GM18508 (cell line): ENCODE measurements around the gene FAM114A1.

Experiments used
- ATAC-seq: cut with Tn5 transposase; IDR thresholded peaks from one replicate; pipeline ENCODE4 v1.9.1; 2021; ENCODE audit warnings: moderate number of reproducible peaks; ENCODE audit not compliant: insufficient read depth, unreplicated experiment

Gene FAM114A1

DNA sequence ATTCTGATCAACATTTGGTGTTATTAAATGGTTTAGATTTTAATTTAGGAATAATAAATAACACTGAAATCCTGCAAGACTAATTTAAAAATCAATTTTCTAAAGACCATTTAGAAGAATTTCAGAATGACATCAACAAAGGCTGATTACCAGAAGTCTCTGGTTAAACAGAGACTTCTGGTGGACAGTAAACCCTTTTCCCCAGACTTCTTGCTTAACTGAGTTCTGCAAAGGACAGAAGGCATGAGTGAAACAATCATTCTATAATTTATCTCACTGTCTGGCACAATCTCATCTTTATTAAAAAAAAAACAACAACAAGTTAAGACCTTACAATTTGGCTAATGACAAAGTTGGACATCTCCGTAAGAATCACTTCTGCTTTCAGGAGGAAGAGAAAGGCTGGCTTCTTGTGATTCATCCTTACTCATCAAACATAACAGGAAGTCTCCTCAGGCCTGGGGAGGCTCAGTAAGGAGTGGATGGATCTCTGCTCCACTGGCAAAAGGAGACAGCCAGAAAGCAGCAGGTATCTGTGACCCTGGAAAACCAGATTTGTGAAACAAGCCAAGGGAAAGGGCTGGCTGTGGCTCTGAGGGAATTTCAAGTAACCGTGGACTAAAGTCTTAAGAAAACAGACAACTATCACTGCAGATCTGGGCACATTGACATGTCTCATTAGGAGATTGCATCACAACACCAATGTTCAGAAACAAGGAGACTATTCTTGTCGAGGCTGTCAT, 10.1 kb upstream of the FAM114A1 start:
- peak; percentile 39 for ATAC-seq

DNA sequence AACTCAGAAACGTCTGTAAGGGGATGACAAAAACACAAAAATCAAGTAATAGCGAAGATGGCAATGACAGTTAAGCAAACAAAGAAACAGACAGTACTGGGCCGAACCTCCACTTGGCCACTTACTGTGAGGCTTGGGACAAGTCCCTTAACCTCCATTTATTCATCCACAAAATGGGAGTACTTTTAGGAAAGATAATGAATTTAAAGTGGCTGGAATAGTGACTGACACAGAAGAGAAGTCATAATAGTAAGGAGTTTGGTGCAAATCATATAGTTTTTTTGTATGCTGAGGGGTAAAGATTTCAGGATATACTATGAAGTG, 9.5 kb upstream of the FAM114A1 start:
- ATAC-seq: no peak

DNA sequence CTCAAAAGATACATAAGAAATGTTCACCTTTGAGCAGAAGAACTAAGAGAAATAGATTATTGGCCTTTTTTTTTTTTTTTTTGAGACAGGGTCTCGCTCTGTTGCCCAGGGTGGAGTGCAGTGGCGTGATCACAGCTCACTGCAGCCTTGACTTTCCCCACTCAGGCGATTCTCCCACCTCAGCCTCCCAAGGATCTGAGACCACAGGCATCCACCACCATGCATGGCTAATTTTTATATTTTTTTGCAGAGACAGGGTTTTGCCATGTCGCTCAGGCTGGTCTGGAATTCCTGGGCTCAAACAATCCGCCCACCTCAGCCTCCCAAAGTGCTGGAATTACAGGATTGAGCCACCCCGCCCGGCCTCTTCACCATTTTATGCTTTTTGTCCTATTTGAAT, 8.1 kb upstream of the FAM114A1 start:
- ATAC-seq: no peak

DNA sequence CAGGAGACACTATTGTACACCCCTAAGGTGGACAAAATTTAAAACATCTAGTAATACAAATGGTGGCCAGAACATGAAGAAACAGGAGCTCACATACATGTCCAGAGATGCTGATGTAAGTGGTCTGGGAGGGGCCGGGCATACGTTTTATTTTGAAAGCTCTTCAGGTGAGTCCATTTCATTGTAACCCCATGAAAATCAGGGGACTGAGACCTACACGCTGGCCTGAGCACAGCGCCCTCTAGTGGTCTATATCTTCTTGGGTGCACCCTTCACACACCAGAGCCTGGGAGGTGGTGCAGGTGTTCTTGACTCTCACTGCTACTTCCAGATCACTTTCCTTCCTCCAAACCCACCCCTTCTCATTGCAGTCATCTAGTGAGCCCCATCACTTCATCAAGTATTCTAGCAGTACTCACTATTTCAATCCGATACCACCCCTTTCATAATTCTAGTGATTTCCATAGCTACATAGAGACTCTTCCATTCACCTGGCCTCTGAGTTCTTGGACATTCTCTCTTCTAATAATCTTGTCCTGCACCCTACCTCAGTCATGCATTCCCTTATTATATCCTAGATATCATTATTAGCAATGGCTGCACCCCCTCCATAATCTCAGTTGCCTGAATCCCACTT, 6.7 kb upstream of the FAM114A1 start:
- no peak for ATAC-seq

DNA sequence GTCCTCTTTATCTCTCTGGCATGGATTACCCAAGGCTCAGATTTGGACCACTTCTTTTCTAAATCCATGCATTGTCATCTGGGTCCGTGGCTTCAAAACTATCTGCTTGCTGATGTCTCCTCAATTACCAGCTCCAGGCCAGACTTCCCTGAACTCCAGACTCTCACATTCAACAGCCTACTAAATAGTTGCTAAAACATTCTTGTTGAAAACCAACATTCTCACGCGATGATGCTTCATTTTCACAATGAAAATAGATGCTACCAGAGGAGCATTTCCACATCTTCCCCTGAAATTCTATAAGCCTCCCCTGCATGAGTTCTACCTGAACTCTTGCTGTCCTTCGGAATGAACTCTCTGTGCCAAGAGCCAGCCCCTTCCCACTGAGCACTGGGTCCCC, 5.8 kb upstream of the FAM114A1 start:
- ATAC-seq: no peak

DNA sequence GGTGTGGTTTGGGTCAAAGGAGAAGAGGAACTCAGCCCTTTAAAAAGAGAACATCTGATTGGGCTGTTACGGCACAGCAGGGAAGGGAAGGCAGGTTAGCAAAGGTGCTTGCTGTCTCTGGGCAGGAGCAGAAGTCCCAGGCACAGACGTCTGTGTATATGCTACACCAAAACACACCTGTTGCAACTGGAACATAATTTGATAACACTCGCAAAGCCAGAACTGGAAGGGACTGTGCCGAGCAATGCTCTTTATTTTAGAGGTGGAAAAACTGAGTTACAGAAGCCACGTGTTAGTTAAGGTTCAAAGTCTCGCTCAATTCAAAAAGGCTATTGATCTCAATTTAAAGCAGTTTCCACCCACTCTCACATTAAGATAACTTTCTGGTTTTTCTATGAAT, 2.2 kb upstream of the FAM114A1 start:
- no peak for ATAC-seq

DNA sequence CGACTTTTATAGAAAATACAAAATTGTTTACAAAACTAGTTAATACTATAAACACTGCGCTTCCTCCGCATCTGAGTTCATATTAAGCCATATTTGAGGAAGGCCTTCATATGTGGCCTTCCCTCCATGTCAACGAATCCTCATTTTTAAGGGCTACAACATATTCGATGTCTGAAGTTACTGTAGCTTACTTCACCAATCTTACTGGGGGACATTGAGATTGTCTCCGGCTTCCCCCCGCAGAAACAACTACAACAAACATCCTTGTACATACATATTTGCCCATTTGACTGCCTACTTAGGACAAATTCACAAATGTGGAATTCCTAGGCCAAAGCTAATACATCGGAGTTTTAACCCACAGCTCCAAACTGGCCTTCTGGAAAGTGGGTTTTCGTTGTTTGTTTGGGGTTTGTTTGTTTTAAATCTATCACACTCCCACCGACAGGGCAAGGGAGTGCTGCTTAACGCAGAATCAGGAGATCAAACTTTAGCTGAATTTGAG, 581 bp upstream of the FAM114A1 start:
- ATAC-seq: no peak

DNA sequence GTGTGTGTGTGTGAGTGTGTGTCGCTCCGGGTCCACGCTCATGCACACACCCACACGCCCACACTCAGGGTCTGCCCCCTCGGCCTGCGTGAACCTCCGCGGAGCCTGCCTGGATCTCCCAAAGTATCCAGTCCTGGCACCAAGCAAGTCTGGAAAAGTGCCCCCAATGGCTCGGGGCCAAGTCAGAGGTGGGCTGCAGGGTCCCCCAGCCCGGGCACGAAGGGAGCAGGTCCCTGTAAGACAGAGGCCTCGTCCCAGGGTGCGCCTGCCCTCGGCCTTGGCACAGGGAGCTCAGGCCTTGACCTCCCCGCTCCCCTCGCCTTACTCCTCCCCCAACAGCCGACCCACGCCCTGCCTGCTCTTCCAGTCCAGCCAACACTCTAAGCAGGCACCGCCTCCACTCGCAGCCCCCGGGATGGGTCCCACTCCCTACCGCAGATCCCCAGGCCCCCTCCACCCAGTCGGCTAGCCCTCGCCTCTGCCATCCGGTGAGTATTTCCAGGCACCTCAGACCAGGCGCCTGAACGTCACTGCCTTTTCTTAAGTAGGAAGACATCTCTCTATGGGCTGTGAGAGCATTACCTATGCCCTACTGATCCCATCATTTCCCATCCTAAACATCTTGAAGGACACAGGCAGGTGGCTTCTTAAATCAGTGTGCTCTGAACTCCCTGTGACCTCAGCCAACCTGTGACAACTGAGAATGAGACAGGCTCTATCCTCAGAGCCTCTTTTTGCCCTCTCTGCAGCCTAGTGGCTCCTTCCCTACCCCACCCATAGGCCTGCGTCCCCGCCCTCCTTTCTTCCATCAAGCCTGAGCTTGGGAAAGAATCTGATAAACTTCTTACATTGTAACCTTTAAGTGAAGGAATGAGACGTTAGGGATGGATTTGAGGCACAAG, 704 bp downstream of the FAM114A1 start:
- no peak for ATAC-seq

DNA sequence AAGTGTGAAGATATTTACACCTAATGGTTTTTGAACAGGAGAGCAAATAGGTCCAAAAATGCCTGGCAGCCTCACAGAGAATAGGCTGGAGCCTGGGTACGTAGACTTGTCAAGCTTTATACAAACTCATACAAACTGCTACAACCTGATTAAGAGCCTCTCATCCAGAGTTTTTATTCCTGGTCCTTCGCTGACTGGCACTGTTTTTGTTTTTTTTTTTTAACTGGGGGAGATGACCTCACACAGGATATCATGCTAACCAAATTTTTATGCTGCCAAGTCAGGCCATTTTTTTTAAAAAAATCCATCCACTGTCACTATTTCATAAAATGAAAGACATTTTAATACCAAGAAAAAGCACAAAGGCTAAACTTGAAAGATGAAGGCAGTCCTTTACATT, 1.9 kb downstream of the FAM114A1 start:
- ATAC-seq: no peak

DNA sequence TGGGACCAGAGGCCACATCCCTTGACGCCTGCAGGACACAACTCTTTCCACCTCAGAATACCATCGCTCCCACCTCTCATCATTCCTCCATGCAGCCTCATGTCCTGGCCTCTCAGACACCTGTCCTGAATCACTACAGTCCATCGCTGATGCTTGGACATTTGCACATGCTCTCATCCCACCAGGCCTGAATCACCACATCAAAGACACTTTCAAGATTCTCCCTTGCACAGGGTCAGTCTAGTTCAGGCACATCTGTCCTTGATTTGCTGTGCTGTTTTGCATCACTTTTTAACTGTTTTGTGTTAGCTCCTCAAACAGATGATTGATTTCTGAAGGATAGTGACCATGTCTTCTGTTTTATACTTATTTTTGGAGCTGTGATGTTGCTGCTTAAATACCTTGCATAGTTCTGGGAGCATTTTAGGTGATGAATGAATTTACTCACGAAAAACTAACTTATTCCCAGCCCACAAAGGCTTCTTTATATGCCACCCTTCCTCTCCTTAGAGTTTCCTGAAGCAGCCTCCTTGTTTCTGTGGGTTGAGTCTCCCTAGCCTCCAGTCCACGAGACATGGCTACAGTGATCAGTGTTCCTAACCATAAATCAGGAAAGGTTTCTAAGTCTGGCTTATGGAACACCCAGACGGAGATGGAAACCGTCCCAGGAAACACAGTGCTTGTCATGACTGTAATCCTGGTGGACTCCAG, 2.6 kb downstream of the FAM114A1 start:
- ATAC-seq: no peak

DNA sequence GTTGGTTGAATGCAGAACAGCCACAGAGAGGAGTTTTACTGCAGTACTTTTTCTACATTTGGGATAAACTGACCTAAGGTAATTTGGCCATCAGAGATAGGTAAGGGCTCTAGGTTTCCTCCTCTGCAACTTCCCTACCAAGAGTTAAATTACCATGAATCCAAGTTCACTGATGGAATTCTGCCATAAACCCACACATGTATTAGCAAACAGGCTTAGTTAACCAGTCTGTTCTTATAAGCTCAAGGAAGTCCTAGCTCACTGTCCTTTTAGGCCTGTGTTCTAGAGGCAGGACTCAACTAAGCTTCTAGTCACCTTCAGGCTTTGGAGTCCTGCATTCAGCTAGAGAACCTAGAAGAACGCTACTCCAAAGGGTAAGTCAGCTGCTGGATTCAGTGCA, 4.0 kb downstream of the FAM114A1 start:
- ATAC-seq: no peak

DNA sequence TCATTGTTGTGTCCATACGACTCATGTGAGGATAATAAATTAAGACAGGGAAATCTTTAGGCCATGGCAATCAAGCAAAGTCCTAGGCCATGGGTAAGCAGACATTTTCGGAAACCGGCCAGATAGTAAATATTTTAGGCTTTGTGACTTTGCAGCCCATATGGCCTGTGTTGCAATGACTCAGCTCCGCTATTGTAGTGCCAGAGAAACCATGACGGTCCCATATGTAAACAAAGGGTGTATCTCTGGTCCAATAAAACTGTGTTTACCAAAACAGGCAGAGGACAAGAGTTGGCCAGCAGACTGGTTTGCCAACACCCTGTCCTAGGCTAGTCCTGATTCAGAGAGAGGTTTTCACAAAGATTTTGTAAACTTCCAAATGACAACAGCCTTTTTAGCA, 5.0 kb downstream of the FAM114A1 start:
- ATAC-seq: no peak

DNA sequence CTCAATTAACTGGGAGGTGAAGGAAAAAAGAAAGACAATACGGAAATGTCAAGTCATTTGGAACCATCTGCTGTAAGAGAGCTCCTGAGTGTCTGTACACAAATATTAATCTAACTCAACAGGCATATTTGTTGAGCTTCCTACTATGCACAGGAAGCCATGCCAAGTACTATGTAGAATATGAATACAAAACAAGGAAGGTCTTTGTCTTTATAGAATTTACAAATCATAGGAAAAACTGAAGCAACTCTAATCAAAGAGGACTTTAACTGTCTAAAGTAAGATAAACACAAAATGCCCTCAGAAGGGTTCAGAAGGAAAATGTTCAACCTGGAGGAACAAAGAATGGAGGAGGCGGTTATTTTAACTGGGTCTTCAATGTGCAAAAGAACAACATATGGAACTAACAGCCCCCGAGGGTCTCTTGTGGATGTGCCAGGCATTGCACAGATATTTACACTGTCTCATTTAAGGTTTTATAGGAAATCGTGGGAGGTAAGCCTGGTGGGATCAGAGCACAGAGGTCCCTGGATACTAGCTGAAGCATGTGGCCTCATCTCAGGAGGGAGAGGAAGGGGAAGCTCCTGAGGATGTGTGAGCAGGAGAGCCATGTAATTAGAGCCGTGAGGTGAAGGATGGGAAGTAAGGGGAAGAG, 5.8 kb downstream of the FAM114A1 start:
- no peak for ATAC-seq

DNA sequence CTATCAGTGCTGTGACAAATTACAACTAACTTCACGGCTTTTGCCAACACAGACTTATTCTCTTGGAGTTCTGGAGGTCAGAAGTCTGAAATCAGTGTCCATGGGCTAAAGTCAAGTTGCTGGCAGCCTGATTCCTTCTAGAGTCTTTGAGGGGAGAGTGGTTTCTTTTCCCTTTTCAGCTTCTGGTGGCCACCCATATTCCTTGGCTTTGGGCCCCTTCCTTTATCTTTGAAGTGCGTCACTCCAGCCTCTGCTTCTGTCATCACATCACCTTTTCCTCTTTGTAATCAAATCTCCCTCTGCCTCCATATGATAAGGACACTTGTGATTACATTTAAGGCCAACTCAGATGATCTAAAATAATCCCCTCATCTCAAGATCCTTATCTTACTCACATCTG, 9.0 kb downstream of the FAM114A1 start:
- no peak for ATAC-seq

DNA sequence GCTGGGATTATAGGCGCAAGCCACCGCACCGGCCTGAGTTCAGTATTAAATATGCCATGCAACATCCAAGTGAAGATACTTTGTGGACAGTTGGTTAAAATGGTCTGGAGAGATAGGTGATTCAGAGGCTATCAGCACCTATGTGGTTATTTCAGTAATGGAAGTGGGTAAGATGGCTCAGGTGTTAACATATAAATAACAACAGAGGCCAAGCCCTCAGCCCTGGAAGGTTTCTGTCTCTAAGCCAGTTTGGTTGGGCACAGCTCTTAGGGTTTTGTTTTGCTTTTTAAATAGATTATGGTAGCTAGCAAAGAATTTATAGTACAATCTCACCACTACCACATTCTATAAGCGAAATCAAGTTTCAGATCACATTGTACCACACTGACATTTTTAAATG, 16.6 kb downstream of the FAM114A1 start:
- ATAC-seq: no peak

DNA sequence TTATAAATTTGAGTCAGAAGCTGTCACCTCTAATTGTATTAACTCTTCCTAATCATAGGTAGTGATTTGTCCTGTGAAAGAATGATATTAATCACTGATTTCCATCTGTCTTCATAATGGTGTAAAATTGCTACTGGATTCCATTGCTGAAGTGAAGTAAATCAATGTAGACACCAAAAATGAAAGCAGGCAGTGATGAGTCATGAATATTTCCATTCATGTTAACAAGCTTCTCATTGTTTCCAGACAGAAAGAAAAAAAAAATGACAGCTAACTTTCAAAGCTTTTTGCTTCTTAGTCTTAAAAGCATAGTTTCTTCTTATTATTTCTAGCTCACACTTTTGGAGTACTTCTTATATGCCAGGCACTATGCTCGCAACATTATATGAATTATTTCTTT, 21.5 kb downstream of the FAM114A1 start:
- peak; percentile 76 for ATAC-seq

DNA sequence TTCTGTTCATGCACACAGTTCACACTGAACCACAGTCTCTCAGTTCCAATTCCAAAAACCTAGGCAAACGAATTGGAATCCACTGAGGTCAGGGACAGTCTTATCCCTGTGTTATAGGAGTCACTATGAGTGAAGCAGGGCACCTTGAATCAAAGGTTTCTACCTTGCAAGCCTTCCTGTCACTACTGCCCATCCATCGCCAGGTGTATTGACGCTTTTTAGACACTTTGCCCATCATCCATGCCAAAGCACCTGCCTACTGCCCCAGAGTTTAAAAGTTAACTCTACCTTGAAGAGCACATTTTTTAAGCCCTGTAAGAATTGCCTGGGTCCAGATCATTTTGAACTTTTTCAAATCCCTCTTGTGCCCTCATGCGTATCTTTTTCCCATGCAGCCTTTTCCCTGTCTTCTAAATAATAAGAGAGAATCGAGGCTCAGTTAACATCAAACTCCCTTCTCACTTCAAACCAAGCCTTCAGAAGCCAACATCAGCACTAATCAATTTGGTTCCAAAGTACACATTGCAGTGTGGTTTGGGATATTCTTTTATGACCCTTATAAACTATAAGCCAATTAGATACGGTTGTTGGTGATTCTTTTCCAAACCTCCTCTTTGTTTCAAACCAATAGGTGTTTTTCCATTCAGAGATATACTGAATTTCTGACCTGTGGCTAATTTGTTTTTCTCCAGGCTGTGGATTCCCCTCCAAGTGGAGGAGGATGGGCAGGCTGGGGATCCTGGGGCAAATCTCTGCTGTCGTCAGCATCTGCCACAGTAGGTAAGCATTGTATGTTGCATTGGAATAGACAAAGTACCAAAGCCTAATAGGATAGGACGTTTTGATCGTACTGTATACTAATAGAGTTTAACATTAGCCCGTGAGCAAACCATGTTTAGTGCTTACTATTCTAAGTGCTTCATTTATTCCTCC, 23.7 kb downstream of the FAM114A1 start:
- ATAC-seq: no peak

DNA sequence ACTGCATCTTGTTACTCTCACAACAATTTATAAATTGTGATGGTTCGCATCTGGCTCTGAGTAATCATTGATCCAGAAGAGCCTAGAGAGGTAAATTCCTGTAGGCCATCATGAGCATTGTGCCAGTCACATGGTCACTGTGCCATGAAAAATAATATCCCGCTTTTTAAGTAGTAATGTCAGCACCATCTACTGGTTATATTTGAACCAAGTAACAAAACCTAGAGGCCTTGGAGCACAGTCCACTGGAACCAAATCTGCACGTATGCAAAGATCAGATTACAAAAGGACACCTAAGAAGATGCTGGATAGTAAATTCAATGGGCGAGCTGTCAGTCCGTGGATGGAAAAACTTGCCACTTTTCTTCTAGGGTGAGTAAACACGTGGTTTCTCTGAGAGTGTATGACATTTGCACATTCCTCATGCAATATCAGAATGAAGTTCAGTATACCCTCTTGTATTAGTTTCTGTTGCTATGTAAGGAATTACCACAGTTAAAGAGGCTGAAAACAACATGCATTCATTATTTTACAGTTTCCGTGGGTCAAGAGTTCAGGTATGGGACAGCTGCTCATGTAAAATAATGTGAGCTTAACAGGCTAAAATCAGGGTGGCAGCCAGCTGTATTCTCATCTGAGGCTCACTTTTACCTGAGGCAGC, 26.8 kb downstream of the FAM114A1 start:
- ATAC-seq: no peak
